ENCODE results near the gene TGFBR1.

GRCh38 chr9:99189186-99189585, 84.3 kb downstream of the TGFBR1 start:
- no peak for TF ChIP-seq CTCF (IDR thresholded peaks at IDR 0.05)
- TF ChIP-seq EZH2phosphoT487 (IDR thresholded peaks at IDR 0.05), result no peak
